NCI-H128 (cell line): Measurements from ENCODE around the gene CPLX1.

Experiments
- DNase-seq: peaks from one replicate; lab custom pipeline; 2025; ENCODE audit not compliant: unreplicated experiment; lab: John Stamatoyannopoulos, UW

Gene CPLX1

DNA sequence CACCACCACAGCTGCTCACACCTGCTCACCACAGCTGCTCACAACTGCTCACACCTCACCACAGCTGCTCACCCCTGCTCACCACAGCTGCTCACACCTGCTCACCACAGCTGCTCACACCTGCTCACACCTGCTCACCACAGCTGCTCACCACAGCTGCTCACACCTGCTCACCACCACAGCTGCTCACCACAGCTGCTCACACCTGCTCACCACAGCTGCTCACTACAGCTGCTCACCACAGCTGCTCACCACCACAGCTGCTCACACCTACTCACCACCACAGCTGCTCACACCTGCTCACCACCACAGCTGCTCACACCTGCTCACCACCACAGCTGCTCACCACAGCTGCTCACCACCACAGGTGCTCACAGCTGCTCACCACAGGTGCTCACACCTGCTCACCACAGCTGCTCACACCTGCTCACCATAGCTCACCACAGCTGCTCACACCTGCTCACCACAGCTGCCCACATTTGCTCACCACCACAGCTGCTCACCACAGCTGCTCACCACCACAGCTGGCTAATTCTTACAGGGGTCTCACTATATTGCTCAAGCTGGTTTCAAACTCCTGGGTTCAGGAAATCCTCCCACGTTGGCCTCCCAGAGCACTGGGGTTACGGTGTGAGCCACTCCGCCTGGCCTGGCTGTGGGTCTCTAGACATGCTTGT lies 30.4 kb upstream of the CPLX1 start:
- DNase-seq = no peak

DNA sequence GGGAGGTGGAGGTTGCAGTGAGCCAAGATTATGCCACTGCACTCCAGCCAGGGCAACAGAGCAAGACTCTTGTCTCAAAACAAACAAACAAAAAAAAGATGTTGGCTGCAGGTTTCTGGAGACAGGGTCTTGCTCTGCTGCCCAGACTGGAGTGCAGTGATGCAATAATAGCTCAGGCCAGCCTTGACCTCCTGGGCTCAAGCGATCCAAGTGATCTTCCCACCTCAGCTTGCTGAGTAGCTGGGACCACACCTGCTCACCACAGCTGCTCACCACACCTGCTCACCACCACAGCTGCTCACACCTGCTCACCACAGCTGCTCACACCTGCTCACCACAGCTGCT lies 29.9 kb upstream of the CPLX1 start:
- no peak for DNase-seq

DNA sequence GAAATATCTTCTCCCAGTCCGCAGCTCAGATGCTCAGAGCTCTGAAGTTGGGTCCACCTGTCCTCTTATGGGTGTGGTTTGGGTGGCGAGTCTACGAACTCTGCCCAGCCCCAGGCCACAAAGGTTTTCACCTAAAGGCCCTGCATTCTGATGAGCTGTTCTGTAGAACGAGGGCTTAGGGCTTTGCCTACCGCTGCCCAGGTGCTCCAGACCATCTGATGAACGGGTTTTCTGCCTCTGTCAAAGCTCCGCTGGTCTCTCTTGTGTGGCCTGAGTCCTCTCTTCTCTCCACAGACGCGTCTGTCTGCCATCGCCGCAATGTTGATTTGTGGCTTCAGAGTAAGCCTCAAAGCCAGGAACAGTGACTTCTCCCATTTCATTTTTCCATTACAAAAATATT lies 28.4 kb upstream of the CPLX1 start:
- DNase-seq = no peak

DNA sequence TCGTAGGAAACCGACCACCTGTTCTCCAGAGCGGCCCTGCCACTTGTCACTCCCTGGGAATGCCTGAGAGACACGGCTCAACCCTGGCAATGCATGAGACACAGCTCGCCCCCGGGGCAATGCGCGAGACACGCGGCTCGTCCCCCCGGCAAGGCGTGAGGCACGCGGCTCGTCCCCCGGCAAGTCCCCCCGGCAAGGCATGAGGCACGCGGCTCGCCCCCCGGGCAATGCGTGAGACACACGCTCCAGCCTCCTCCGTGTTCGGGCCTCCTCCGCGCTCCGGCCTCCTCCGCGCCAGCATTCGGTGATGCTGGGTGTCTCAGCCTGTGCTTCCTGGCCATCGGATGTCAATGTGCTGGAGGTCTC lies 27.5 kb upstream of the CPLX1 start:
- no peak for DNase-seq

DNA sequence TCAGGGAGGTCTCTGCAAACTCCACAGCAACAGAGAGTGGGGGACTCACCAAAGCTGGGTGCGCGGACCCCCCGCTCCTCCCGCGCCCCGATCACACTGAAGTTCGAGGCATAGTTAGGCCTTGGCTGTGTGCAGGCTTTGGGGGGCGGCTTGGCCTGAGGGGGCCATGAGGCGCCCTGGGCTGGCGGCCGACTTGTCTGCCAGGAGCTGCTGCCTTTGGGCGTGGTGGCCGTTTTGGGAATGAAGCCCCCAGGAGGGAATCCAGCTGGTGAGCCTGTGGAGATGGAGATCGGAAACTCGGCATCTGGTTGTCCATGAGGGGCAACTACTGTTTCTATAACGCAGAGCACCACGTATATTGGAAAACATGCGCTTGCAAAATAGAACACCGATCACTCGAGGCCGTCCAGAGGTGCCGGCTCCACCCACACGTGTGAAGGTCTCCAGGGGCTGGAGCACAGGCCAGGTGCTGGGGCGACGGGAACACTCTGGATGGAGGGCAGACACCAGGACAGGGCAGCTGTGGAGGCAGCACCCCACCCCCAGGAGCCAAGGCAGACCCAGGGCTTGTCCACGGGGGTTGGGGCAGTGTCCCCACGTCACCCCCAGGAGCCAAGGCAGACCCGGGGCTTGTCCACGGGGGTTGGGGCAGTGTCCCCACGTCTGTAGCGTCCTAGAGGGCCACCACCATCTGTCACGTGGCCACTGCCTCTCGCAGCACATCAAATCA lies 25.9 kb upstream of the CPLX1 start:
- DNase-seq = no peak

DNA sequence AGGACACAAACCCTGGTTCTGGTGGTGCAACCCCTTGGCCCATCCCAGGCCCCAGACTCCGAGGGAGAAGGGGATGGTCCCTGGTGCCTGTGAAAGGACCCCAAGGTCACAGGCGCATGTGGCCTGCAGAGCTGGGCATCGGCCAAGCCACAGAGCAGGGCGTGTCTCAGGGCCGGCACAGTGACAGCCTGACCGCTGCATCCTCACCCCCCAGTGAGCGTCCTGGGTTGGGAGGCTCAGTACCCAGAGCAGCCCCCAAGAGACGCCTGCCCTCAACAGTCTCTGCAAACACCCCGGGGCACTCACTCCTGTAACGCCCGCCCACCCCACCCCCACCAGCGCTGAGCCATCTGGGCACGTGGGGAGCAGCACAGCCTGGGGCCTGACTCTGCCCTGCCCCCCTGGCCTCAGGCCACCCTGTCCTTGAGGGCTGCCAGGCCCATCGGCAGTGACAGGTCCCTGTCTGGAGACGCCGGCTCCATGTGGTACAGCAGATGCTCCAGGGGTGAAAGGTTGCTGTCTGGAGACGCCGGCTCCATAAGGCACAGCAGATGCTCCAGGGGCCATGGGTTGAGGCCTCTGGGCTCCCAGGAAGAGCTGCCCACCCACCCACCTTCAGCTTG lies 24.5 kb upstream of the CPLX1 start:
- DNase-seq = no peak

DNA sequence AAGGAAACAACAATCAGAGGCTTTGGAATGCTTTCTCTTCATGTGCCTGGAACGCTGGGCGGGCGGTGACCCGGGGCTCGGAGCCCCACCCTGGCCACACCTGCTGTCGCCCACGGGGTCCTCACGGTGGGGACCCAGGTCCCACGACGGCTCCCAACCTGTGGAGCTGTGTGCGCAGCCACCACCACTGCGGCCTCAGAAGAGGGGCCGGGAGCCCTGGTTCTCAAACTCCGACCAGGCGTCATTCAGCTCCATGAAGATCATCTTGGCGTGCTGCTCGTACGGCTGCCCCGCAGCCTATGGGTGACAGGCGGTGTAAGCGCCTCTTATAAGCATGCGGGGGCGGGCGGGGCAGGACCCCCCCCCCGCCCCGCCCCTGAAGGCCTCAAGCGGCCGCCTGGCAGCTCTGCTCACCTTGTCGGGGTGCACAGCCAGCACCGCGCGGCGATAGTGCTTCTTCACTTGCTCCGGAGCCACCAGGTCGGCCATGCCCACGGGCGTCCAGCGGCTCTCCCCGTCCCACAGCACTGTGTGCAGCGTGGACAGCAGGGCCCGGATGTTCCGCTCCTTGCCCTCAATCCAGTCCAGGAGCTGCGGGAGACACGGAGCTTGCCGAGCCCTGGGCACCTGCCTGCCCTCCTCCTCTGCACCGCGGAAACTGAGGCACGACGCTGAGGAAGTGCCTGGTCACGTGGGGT lies 23.7 kb upstream of the CPLX1 start:
- DNase-seq = no peak

DNA sequence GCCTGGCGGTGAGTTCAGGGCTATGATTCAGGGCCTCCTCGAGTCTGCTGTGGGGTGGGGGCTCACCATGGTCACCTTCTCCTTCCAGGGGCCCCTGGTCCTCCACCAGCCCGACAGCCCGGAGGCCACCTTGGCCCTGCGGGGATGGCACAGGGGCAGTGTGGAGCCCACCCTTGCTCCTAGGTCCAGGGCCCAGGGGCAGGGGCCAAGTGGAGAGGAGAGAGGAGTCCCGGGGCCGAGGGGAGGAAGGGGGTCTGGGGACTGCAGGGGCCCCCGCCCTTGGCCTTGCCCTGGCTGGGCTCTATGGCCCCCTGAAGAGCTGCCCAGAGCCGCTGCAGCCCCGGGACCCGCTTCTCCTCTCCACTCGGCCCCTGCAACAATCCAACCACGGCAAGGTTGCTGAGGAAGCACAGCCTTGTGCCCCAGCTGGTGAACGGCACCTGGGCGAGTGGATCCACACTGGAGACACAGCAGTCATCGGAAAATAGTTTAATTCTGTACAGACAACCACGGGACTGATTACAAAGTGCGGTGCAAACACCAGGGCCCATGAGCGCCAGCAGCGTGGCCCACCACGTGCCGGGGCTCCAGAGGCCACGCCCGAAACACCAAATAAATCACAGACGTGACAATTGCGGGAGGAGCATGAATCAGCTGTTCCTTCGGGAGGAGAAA lies 23.0 kb upstream of the CPLX1 start:
- no peak for DNase-seq

DNA sequence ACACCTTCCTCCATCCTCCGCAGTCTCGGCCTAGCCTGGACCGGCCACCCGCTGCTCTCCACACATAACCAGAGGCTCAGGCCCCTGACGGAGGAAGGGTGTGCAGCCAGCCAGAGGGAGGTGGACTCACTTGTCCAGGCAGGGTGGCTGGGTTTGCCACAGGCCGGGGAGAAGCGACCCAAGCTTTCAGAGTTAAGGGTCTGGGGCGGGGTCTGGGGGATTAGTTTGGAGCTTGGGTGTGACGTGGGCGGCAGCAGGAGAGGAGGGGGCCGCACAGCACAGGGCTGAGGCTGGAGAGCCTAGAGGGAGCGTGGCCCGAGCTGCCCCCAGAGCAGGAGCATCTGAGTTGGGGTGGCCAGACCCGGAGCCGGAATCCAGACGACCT lies 22.4 kb upstream of the CPLX1 start:
- DNase-seq = no peak

DNA sequence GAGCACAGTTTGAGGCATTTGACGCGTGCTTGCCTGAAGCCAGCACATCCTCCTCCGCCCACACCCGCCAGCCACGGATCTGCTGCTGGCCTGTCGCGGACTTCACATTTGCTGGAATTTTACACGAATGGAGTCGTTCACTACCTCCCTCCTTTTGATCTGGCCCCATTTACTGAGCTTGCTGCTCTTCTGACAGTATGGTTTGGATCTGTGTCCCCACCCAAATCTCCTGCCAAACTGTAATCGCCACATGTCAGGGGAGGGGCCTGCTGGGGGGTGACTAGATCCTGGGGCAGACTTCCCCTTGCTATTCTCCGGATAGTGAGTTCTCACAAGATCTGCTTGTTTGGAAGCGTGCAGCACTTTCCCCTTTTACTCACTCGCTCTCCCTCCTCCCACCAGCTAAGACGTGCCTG lies 19.9 kb upstream of the CPLX1 start:
- DNase-seq = no peak

DNA sequence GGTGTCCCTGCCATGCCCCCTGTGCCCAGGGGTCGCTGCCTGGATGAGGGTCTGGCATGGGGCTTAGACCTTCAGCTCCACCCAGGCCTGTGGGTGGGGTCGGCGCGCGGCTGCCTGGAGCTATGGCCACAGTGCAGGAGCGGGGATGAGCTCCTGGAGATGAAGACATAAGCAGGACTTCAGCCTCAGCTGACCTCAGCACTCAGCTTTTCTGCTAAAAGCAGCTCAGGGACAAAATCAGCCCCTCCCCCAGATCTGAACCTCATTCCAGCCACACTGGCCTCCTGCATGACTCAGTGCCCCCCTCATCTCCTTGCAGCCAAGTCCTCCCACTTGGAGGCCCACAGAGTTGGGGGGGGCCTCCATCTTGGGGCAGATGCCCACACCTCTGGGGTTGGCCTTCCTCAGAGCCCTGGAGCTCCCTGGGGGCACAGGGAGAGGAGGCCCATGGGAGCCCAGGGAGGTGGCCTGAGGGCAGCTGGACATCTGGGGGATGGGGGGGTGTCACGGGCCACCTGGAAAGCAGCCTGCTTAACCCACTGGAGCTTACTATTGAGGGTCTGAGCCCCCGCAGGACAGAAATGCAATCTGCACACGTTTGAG lies 19.4 kb upstream of the CPLX1 start:
- DNase-seq = no peak

DNA sequence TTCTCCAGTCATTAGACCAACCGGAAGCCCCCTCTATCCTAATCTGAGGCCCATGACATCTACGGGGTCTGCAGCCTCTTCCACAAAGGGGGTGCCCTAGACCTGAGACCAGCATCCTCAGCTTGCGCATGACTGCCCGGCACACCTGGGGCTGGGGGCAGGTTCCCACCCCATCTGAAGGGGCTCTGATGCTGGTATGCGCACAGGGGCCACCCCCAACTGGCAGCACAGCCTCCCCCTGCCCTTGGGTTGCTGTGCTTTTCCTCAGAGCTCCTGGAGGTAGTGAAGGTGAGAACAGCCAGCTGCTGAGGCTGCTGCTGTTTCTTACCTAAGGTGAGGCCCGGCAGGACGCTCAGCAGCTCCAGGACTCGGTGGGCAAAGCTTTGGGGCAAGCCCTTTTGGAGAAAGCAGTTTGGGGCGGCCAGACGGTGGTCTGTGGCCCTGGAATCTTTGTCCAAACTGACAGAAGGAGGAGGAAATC lies 18.9 kb upstream of the CPLX1 start:
- DNase-seq = no peak

DNA sequence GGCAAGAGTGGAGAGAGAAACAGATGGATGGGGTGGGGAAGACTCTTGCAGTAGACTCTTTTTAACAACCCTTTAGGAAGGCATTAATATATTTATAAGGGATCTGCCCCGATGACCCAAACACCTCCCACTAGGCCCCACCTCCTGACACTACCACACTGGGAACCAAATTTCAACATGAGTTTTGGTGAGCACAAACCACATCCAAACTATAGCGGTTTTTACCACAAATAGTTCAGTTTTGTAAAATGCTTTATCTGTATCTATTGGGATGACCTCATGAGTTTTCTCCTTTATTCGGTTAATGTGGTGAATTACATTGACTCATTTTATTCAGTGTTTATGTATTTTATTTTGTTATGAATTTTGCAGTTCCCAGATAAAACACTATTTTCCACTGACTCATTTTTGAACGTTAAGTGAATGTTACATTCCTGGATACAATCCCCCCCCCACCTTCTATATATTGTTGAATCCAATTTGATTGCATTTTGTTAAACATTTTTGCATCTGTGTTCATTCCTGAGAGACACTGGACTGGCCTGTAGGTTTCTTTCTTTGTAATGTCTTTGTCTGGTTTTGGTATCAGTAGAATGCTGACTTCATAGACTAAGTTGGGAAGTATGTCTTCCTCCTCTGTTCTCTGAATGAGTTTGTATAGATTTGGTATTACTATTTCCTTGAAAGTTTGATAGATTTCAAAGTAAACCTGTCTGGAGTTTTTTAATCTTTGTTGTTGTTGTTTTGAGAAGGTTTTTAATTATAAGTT lies 13.9 kb upstream of the CPLX1 start:
- DNase-seq = no peak

DNA sequence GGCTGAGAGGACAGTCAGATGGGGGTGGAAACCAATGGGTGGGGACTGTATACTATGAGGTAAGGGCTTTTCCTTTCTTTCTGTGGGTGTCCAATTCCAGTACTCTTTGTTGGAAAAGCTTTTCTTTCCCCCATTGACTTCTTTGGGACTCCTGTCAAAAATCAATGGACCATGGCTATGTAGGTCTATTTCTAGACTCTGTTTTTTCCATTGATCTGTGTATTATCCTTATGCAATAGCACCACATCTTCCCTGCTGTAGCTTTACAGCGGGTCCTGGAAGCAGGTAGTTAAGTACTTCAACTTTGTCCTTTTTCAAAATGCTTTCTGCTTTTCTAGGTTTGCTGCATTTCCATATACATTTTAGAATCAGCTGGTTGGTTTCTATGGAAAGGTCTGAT lies 11.8 kb upstream of the CPLX1 start:
- no peak for DNase-seq

DNA sequence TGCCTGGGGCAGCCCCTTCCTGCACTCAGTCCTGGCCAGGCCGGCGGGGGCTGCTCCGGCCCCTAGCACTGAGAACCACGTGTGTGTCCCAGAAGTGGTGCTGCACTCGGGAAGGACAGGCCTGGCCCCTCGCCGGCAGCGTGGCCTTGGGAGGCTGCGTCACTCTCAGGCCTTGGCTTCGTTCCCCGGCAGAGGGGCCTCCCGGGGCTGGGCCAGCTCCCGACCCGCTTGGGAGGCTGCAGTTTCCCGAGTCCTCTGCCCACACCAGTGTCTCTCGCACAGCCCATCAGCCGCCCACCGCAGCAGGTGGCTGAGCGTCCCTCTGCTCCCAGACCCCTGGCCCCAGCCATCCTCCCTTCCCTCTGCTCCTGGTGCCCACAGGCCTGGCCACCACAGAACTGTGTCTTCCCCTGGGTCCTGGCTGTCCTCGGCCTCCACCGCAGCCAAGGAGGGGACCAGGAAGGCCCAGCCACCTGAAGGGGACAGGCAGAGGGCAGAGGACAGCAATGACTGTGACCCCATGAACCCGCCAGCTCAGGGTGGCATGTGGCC lies 10.9 kb upstream of the CPLX1 start:
- no peak for DNase-seq

DNA sequence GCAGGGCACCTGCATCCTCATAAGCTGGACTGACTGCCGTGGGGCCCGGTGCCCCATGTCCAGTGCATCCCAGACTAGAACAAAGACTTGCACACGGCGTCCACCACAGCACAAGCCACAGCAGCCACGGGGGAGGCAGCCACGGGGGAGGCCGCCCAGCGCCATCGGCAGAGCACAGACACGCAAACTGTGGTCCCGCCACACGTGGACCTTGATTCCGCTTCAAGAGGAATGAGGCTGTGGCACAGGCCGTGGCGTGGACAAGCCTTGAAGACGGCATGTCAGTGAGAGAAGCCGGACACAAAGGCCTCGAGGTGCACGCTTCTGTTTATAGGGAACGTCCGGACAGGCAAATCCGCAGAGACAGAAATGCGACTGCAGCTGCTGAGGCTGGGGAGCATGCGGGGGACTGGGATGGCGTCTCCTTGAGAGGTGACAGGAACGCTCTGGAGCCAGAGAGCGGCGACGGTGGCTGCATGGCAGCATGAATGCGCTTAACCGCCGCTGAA lies 10.1 kb upstream of the CPLX1 start:
- no peak for DNase-seq

DNA sequence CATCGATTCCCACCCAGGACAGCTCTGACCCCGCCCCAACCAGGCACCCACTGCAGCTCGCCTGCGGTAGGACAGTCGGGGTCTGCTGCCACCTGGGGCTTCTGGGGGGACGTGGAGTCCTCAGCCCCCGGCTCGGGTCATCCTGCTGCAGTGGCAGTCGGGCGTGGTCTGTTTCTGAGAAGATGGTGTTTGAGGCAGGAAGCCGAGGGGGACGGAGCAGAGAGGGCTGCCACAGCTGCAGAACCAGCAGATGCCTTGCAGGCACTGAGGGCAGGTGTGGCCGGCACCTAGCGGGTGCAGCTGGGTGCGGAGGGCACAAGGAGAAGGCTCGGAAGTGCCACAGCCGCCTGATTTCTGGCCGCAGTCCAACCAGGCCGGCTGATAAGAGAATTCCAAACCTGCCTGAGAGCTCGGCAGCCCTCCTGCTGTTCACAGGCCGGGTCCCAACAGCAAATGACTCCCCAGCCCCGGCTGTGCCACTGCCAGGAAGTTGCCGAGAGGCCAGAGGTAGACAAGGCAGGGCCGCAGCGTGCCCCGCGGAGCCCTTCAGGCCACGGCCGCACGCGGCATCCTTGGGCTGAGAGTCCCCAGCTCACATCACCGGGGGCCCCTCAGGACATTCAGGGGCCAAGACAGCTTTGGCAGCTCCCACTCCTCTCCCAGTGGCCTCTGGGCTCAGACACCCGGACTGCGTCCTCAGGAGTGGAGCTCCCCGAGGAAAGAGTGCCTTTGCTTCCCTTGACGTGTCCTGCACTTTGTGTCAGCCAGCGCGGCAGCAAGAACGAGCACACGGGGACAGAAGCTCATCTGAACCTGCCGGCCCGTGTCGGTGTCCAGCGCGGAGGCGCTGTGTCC lies 9.4 kb upstream of the CPLX1 start:
- DNase-seq = peak; percentile 16

DNA sequence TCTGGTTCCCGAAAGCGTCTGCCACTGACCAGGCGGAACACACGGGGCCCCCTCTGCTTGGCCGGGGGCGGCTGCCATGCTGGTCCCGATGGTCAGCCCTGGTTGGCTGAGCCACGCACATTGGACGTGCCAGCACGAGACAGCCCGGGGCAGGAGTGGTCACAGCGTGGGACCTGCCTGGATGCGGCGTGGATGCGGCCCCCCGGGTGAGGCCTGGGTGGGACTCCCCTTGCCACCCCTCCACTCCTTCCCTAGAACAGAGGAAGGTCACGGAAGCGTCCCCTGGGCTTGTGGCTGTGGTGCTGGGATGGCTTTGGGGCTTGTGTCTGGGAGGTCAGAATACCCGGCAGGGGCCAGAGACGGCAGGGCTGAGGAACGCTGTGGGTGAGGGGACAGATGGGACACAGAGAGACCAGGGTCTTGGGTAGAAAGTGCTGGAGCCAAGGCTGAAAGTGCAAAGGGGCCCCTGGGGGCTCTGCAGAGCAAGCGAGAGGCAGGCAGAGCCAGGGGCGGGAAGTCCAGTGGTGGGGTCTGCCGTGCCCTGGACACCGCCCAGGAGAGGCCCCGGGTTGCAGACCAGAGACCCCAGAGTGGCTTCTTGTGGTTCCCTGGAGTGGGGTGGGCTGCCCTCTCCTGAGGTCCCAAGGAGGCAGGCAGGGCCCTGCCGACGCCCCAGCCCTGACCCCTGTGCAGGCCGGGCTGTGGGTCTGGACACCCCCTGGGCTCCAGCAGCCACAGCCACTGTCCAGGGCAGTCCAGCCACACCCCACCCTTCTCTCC lies 8.6 kb upstream of the CPLX1 start:
- DNase-seq = no peak
